ENCODE results near the gene SART1.

- no peak for TF ChIP-seq CTCF (IDR thresholded peaks at IDR 0.05 in 8 of 11, conservative IDR thresholded peaks at IDR 0.05 in 3 of 11)
- peak in 1 of 3 donors; percentile 52 for TF ChIP-seq POLR2AphosphoS5 (IDR thresholded peaks at IDR 0.05)
- TF ChIP-seq POLR2A (IDR thresholded peaks at IDR 0.05): no peak
Observed at GRCh38 chr11:65977621-65978390, 16.3 kb downstream of the SART1 start.

All from spleen (tissue), 7 donors.